A673 (cell line): Measurements from ENCODE around the gene ADRA2C. TPM values are rescaled to one million over a fixed set of nuclear protein-coding genes. Genes with fewer than 3 reads are reported as not detected.

Experiments
- BruUV-seq: library from RNA; stranded (reverse); fragments of 400-500 nt; replicated peaks from 2 replicates; lab custom pipeline; 2021; lab: Mats Ljungman, UMichigan
- CTCF ChIA-PET: fragments of 300-600 bp; sonication (Branson Sonifier 250); formaldehyde crosslinking; loops from one replicate; lab custom pipeline; 2022; ENCODE audit warnings: antibody characterized with exemption; lab: Charles Lee
- POLR2A ChIA-PET: fragments of 300-600 bp; sonication (Branson Sonifier 250); formaldehyde crosslinking; loops from one replicate; lab custom pipeline; 2022; ENCODE audit warnings: antibody characterized with exemption; ENCODE audit not compliant: low non-redundant PET; lab: Charles Lee
- DNase-seq: peaks from one replicate; pipeline ENCODE4 v3.0.0-alpha.2; 2015; ENCODE audit warnings: low spot score
- H3K27ac ChIP-seq: fragments of 200-600 bp; sonication (generic); 2 replicates; pipeline ENCODE4 v1.5.1; 2016; ENCODE audit warnings: mixed run types, low read depth, mild to moderate bottlenecking, mixed read lengths, antibody characterized with exemption, low read length; ENCODE audit not compliant: poor library complexity, severe bottlenecking
- H3K27me3 ChIP-seq: fragments of 200-600 bp; sonication (generic); replicated peaks from 2 replicates; pipeline ENCODE4 v1.6.1; 2017; ENCODE audit warnings: mixed run types, low read depth, mild to moderate bottlenecking, mixed read lengths, antibody characterized with exemption, low read length; ENCODE audit not compliant: insufficient read depth, poor library complexity
- H3K36me3 ChIP-seq: fragments of 200-600 bp; sonication (generic); 2 replicates; pipeline ENCODE4 v1.6.1; 2016; ENCODE audit warnings: mixed run types, mild to moderate bottlenecking, mixed read lengths, antibody characterized with exemption, low read length; ENCODE audit not compliant: insufficient read depth, poor library complexity, severe bottlenecking
- H3K4me1 ChIP-seq: fragments of 200-600 bp; sonication (generic); 2 replicates; pipeline ENCODE4 v1.6.1; 2017; ENCODE audit warnings: mixed run types, mild to moderate bottlenecking, mixed read lengths, antibody characterized with exemption, low read length; ENCODE audit not compliant: insufficient read depth, poor library complexity, severe bottlenecking
- H3K4me3 ChIP-seq: fragments of 200-600 bp; sonication (generic); 2 replicates; pipeline ENCODE4 v1.5.1; 2016; ENCODE audit warnings: low read depth, mixed run types, mild to moderate bottlenecking, mixed read lengths, low read length; ENCODE audit not compliant: poor library complexity, severe bottlenecking
- H3K9me3 ChIP-seq: fragments of 200-600 bp; sonication (generic); 2 replicates; pipeline ENCODE4 v1.6.1; 2016; ENCODE audit warnings: mixed run types, low read depth, mild to moderate bottlenecking, mixed read lengths, antibody characterized with exemption, low read length; ENCODE audit not compliant: poor library complexity, severe bottlenecking
- CTCF ChIP-seq: fragments of 300-800, 200-600 bp; sonication (generic); conservative IDR thresholded peaks from 2 replicates; pipeline ENCODE4 v1.5.1; 2017; ENCODE audit warnings: low read depth, mild to moderate bottlenecking, antibody characterized with exemption, low read length, moderate library complexity, mixed read lengths
- EZH2 ChIP-seq: fragments of 200-600 bp; sonication (generic); IDR thresholded peaks from 2 replicates; pipeline ENCODE4 v1.6.1; 2017; ENCODE audit warnings: borderline replicate concordance, low read depth, mild to moderate bottlenecking, mixed read lengths, antibody characterized with exemption, low read length; ENCODE audit not compliant: poor library complexity, severe bottlenecking
- intact Hi-C: fragments of 100-400 bp; cut with micrococcal nuclease; formaldehyde crosslinking; loops from one replicate; pipeline ENCODE4 v1.10.0; 2022; ENCODE audit not compliant: unreplicated experiment
- total RNA-seq: library from RNA; stranded (reverse); gene quantifications from 2 replicates; pipeline ENCODE4 v1.2.3, GENCODE V29; 2021

ADRA2C gene
- total RNA-seq, 1 experiment from 2014 or later = 14.8 TPM

DNA sequence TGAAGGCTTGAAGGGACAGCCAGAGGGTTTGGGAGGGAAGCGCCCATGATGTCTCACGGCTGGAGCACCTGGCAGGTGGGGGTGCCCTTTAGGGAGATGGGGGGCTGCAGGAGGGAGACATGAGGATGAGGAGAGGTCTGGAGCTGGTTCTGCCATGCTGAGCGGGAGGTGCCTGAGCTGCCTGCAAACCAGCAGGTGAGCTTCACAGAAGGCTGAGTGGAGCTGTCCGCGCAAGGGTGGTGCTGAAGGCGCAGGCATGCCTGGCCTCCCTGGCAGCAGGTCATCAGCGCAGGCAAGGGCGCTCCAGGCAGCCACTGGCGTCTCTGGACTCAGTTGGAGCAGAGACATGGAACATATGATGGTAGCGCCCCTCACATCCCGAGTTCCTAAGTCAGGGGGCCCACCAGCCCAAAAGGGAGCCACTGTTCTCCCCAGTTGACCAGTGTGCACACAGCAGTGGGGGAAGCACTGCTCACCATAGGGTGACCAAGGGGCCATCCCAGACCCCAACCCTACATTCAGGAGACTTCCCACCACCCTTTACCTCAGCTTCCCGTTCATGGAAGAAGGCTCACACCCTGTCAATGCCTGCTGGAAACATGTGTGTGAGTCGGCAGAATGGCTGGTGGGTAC, 25.8 kb downstream of the ADRA2C start:
- no peaks in the 10 kb centered on the region for H3K4me1 ChIP-seq
- peaks cover 12% of the 10 kb centered on the region for H3K9me3 ChIP-seq
- no peaks in the 10 kb centered on the region for H3K36me3 ChIP-seq
- H3K4me3 ChIP-seq = no peak overlapping the region
- ChIA-PET POLR2A (no interaction called here), CTCF (interaction anchor here (0.9 to 2.2 kb wide), 2 partner anchors 9 to 89 kb away, joined by 3 to 8 read pairs; no protein-coding TSS in a partner anchor)
- intact Hi-C loops = no loop called here
- peak; percentile 48 for DNase-seq
- H3K27me3 ChIP-seq = no peaks in the 10 kb centered on the region
- BruUV-seq = no TSS peak
- H3K27ac ChIP-seq = no peak overlapping the region
- TF ChIP-seq CTCF (no peak), EZH2 (no peak)

GRCh38 chr4:3792813-3793212, 26.6 kb downstream of the ADRA2C start:
- ChIA-PET CTCF (interaction anchor here (2.2 kb wide), 1 partner anchor 88 kb away, joined by 8 read pairs; no protein-coding TSS in a partner anchor), POLR2A (no interaction called here)
- BruUV-seq = no TSS peak
- H3K9me3 ChIP-seq = peaks cover 12% of the 10 kb centered on the region
- no peak overlapping the region for H3K4me3 ChIP-seq
- no peaks in the 10 kb centered on the region for H3K4me1 ChIP-seq
- no peak overlapping the region for H3K27ac ChIP-seq
- no peaks in the 10 kb centered on the region for H3K27me3 ChIP-seq
- intact Hi-C loops = no loop called here
- DNase-seq = no peak
- TF ChIP-seq EZH2 (no peak), CTCF (peak; percentile 50)
- H3K36me3 ChIP-seq = no peaks in the 10 kb centered on the region

- POLR2A ChIA-PET = no interaction called here
- no peaks in the 10 kb centered on the region for H3K36me3 ChIP-seq
- BruUV-seq = no TSS peak
- TF ChIP-seq EZH2 (no peak), CTCF (no peak)
- H3K4me1 ChIP-seq = no peaks in the 10 kb centered on the region
- H3K9me3 ChIP-seq = peaks cover 12% of the 10 kb centered on the region
- CTCF ChIA-PET = interaction anchor here (2.2 kb wide), 1 partner anchor 87 kb away, joined by 8 read pairs; no protein-coding TSS in a partner anchor
- intact Hi-C loops = no loop called here
- H3K27me3 ChIP-seq = no peaks in the 10 kb centered on the region
- H3K27ac ChIP-seq = no peak overlapping the region
- H3K4me3 ChIP-seq = no peak overlapping the region
- DNase-seq = no peak
Observed at GRCh38 chr4:3793545-3793944, 27.4 kb downstream of the ADRA2C start.
